ENCODE data around the gene DDC.
"Not testable (repeated sequence)": the region's sequence is repeated elsewhere in the genome, so short reads cannot be mapped to it uniquely, and the experiment has no call there.

DDC gene

DNA sequence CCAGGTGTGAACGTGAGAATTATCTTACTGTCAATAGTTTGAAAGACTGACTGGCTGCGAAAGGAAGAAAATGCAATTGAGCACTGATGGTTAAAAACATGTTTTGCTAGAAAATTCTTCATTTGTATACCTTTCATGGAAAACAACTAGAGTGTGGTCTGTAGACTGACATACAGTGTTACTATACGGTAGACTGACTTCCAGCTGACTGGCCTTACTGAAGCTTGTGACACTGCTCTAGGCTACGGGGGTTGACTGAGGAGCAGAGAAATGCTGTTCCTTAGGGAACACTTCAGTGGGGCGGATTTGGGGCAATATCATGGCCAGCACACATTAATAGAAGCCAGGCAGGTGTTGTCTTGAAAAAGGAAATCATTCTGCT, 25.9 kb upstream of the DDC start:
- DNase-seq (ENCODE audit: extremely low spot score, insufficient read length, low read depth) (no peak), FAIRE-seq (no peak)

GRCh38 chr7:50590535-50590934, 25.3 kb upstream of the DDC start:
- DNase-seq (ENCODE audit: extremely low spot score, insufficient read length, low read depth): no peak
- FAIRE-seq: no peak

- DNase-seq (ENCODE audit: extremely low spot score, insufficient read length, low read depth) (no peak), FAIRE-seq (no peak)
Measured at GRCh38 chr7:50589364-50589763, 24.2 kb upstream of the DDC start.

DNA sequence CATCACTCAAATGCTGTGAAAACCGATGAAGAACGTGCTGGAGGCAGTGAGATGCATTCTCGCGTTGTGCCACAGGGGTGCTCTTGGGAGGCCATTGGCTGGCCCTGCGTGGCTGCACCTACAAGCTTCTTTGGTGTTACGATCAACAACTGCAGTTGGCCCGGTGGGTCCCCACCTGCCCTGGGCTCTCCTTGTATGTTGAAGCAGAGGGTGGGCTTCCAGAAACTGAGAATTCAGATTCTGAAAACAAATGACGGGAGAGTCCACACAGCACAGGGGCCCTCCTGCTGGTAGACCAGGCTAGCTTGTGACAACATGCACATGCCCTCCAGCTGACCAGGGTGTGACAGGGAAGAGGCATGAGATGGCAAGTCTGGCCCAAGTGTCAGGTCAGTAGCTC, 23.7 kb upstream of the DDC start:
- no peak for DNase-seq (ENCODE audit: extremely low spot score, insufficient read length, low read depth)
- no peak for FAIRE-seq

DNA sequence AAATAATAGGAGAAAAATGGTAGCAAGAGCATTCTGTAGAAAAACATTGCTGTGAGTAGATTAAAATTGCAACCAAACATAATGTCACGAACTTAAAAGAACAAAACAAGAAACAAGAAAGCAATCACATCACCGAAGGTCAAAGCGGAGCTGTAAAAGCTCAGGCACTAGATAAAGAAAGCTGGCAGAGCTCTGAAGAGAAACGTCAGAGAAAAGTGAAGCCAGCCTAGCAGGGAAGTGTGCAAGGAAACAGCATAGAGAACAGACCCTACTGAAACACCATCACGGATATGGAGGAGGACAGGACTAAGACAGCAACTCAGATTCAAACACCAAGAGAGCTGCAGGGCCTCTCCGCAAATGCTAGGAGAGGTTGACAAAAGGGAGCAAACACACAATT, 22.5 kb upstream of the DDC start:
- FAIRE-seq: no peak

GRCh38 chr7:50584793-50585408, 19.7 kb upstream of the DDC start:
- FAIRE-seq: no peak
- no peak for DNase-seq (ENCODE audit: extremely low spot score, insufficient read length, low read depth)

More for the DNA sequence above, 22.5 kb upstream of the DDC start:
- DNase-seq (ENCODE audit: extremely low spot score, insufficient read length, low read depth): no peak

DNA sequence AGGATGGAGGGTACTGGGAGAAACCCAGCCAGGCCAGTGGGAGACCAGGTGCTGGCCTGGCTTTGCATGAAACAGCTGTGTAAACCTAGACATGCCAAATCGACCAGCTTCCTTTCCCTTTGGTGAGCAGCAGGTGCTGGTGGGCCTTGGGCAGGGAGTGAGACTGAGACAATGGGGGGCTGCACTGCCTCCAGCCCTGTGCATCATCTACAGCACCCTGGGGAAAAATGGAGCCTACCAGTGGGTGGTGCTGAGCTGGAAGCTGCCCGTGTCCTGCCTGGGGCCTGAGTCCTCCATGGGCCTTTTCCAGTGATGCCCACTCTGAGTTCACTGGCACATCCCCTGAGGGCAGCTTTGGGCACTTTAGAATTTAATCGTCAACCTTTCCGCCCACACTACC, 19.2 kb upstream of the DDC start:
- no peak for FAIRE-seq
- DNase-seq (ENCODE audit: extremely low spot score, insufficient read length, low read depth): no peak

DNA sequence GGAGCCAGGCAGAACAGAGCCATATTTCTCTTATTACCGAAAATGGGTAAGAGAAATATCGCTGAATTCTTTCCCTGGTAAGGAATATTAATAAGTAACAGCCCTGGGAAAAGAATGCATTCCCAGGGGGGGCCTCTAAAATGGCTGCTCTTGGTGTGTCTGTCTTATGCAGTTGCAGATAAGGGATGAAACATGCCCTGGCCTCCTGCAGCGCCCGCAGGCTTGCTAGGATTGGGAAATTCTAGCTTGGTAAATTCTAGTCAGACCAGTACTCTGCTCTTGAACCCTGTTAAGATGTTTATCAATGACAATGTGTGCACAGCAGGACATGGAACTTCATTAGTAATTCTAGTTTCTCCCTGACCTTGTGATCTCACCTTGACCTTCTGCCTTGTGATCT, 18.1 kb upstream of the DDC start:
- DNase-seq (ENCODE audit: extremely low spot score, insufficient read length, low read depth); FAIRE-seq: not testable (repeated sequence)

- FAIRE-seq; DNase-seq (ENCODE audit: extremely low spot score, insufficient read length, low read depth): not testable (repeated sequence)
Measured at GRCh38 chr7:50582271-50582670, 17.1 kb upstream of the DDC start.

DNA sequence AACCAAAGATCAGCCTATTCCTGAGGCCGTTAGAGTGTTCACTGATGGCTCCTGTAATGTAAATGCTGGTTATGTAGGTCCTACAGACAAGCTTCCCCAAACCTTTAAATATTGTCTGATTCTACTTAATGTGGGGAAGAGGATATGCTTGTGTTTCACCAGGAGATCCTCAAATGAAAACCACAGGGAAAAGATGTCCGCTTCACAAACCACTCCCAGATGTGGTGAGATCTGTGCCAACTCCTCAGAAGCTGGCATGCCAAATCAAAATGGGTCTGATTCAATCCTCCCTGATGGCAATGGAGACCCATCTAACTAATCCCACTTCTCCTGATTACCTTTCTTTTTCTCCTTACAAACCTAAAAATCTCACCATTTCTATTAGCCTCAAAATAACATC, 15.5 kb upstream of the DDC start:
- DNase-seq (ENCODE audit: extremely low spot score, insufficient read length, low read depth); FAIRE-seq: not testable (repeated sequence)

- DNase-seq (ENCODE audit: extremely low spot score, insufficient read length, low read depth) (no peak), FAIRE-seq (no peak)
Measured at GRCh38 chr7:50580057-50580456, 14.9 kb upstream of the DDC start.

DNA sequence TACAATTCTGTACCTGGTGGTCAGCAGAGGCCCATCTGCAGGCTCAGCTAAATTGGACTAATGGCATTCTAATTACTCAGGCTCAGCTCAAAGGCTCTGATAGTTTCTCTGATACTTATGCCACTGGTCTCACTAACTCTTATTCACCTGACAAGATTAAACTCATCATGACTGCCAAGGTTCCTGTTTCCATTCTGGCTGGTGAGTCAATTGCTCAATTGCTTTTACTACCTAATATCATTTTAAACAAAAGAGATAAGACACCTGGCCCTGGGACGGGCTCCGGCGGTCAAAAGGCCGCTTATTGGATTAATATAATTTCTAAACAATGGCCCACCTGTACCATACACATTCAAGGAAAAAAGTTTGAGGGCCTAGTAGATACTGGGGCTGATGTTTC, 12.9 kb upstream of the DDC start:
- not testable (repeated sequence) for FAIRE-seq; DNase-seq (ENCODE audit: extremely low spot score, insufficient read length, low read depth)

GRCh38 chr7:50577569-50577968, 12.4 kb upstream of the DDC start:
- FAIRE-seq: no peak
- DNase-seq (ENCODE audit: extremely low spot score, insufficient read length, low read depth): no peak

DNA sequence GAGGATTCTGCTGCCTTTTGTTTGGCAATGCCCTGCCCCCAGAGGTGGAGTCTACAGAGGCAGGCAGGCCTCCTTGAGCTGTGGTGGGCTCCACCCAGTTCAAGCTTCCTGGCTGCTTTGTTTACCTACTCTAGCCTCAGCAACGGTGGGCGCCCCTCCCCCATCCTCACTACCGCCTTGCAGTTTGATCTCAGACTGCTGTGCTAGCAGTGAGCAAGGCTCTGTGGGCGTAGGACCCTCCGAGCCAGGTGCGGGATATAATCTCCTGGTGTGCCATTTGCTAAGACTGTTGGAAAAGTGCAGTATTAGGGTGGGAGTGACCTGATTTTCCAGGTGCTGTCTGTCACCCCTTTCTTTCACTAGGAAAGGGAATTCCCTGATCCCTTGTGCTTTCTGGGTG, 11.2 kb upstream of the DDC start:
- FAIRE-seq; DNase-seq (ENCODE audit: extremely low spot score, insufficient read length, low read depth): not testable (repeated sequence)

DNA sequence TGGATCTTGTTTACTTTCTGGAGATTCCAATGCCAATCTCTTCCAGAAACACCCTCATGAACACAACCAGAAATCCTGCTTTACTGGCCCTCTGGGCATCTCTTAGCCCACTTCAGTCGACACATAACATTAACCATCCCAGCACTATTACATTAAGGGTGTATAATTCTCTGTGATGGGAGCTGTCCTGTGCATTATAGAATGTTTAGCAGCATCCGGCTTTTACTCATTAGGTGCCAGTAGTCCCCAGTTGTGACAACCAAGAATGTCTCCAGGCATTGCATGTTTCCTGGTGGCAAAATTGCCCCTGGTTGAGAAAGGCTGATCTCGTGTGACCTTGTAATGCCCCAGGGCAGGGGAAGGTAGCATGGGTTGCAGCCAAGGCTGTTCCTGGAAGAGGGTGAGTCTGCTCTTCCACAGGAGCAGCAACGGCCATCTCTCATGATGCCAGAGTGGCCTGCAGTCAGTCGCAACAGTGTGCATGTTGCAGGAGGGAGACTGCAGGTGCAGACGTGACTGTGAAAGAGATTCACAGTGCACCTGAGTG, 2.6 kb upstream of the DDC start:
- FAIRE-seq: no peak
- no peak for DNase-seq (ENCODE audit: extremely low spot score, insufficient read length, low read depth)

DNA sequence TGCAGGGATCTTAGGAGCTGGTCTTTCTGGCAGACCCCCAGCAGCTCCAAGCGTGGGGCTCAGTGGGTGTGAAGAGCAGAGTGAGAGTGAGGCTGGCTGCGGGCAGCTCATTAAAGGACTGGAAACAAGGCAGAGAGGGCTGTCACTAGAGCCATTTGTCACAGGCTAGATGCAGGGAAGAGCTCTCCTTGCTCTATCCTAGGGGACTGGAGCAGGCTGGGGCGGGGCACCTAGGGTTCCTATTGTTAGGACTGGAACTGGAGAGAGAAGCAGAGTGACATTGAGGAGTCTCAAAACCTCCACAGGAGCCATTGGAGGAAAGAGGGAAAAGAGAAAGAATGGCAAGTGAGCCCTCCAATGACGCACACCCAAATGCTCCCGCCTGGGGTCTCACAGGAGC, 772 bp upstream of the DDC start:
- DNase-seq (ENCODE audit: extremely low spot score, insufficient read length, low read depth): no peak
- FAIRE-seq: no peak

DNA sequence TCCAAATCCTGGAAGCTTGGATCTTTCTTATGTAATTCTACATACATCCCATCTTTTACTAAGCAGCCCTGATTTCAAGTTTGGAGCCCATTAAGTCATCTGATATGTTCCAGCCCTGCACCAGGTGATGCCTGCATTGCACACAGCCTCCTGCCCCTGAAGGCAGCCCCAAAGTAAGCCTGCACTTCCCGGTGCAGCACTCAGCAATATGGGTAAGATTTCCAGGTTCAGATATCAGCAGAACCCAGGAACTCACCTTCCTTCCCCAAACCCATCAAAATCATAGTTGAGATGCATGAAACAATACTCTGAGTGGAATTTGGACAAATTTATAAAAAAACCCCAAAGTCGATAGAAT, 333 bp upstream of the DDC start:
- no peak for FAIRE-seq

GRCh38 chr7:50564171-50564570, 1.0 kb downstream of the DDC start:
- no peak for FAIRE-seq
- DNase-seq (ENCODE audit: extremely low spot score, insufficient read length, low read depth): no peak

More for the DNA sequence above, 333 bp upstream of the DDC start:
- DNase-seq (ENCODE audit: extremely low spot score, insufficient read length, low read depth): no peak

DNA sequence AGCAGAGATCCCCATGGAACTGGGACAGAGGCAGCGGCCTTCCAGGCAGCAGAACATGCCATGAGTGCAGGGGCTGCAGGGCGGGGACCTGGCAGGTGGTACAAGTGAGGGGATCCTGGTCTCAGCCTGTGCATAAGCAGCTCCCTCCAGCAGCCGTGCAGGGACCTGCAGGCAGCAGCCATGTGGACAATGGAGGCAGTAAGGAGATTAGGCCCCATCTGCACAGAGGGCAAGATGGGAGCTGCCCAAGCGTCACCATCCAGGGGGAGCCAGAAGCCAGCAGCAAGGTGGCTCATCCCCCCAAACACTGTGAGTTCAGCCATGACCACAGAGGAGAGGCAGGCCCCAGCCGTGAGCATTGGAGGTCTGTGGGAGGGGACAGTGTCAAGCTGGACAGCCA, 3.1 kb downstream of the DDC start:
- FAIRE-seq (no peak), DNase-seq (ENCODE audit: extremely low spot score, insufficient read length, low read depth) (no peak)

- DNase-seq (ENCODE audit: extremely low spot score, insufficient read length, low read depth): no peak
- FAIRE-seq: no peak
Measured at GRCh38 chr7:50560865-50561351, 4.3 kb downstream of the DDC start.

DNA sequence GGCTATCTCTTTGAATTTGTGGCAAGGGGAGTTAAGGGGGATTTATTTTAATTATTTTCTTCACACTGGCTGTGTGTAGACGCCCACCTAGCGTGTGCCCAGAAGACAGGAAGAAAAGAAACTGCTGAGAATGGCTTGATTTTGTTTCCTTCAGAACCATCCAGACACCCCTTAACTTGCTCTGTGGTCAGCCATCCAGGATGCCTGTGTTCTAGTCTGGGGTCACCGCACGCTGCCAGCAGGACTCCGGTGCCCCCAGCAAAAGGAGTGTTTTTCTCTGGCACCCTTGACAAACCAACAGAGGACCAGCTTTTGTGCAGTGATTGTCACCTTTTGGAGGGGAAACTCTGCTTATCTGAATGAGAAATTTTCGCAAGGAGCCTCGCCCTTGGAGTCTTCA, 5.3 kb downstream of the DDC start:
- no peak for DNase-seq (ENCODE audit: extremely low spot score, insufficient read length, low read depth)
- no peak for FAIRE-seq
